ENCODE measurements around the gene MED7. TPM values are rescaled to one million over a fixed set of nuclear protein-coding genes. Genes with fewer than 3 reads are reported as not detected.

The MED7 gene
- total and polyA plus RNA-seq, 4 donors: 4.1 to 9.2 (median 6.1) TPM

- H3K27me3 ChIP-seq (ENCODE audit: control insufficient read depth in 4 of 4, insufficient read depth in 4 of 4, low read length in 3 of 4): no peaks in the 10 kb centered on the region
- H3K9ac ChIP-seq (ENCODE audit: low read depth in 1 of 2, low read length in 2 of 2): peak within 1 kb of the TSS in 1 of 2 donors; percentile 12
- H3K4me3 ChIP-seq (ENCODE audit: low read depth in 1 of 3, low read length in 3 of 3): peak within 1 kb of the TSS in 1 of 3 donors; percentile 17
- no peaks in the 10 kb centered on the region for H3K9me3 ChIP-seq (ENCODE audit: control insufficient read depth in 4 of 4, low read length in 3 of 4)
- no peaks in the 10 kb centered on the region for H3K36me3 ChIP-seq (ENCODE audit: control insufficient read depth in 4 of 4, insufficient read depth in 3 of 4, low read depth in 1 of 4, low read length in 3 of 4)
- peak within 1 kb of the TSS in 1 of 2 donors; percentile 69 for H3K27ac ChIP-seq (ENCODE audit: low read depth in 1 of 2, low read length in 2 of 2)
- WGBS: 67% methylated on average over 4 of the region's 4 CpGs
- no peak for DNase-seq (ENCODE audit: low spot score)
- no peak for TF ChIP-seq HNF4G (IDR thresholded peaks at IDR 0.05)
- TF ChIP-seq FOXA1 (IDR thresholded peaks at IDR 0.05): no peak
- no peak for TF ChIP-seq NR2F2 (IDR thresholded peaks at IDR 0.05)
- no peak for TF ChIP-seq TAF1 (conservative IDR thresholded peaks at IDR 0.05)
- TF ChIP-seq JUND (IDR thresholded peaks at IDR 0.05): no peak
- TF ChIP-seq REST (IDR thresholded peaks at IDR 0.05): no peak
- no peak for TF ChIP-seq GABPA (IDR thresholded peaks at IDR 0.05 in 1 of 2, conservative IDR thresholded peaks at IDR 0.05 in 1 of 2)
- TF ChIP-seq YY1 (IDR thresholded peaks at IDR 0.05): no peak
- TF ChIP-seq SP1 (IDR thresholded peaks at IDR 0.05): no peak
- TF ChIP-seq HNF4A (conservative IDR thresholded peaks at IDR 0.05): no peak
- no peak for TF ChIP-seq RXRA (IDR thresholded peaks at IDR 0.05)
- H3K4me1 ChIP-seq (ENCODE audit: control insufficient read depth in 4 of 4, insufficient read depth in 4 of 4, low read length in 3 of 4): no peaks in the 10 kb centered on the region
Observed at GRCh38 chr5:157108976-157109375, 33.7 kb downstream of the MED7 start, which contains the start of gene HAVCR2. HAVCR2 (minus strand) TSS chr5:157109044; CDS start chr5:157108983, 61 bp downstream.

GRCh38 chr5:157107508-157107907, 35.2 kb downstream of the MED7 start:
- Histone ChIP-seq H3K27ac (ENCODE audit: low read depth in 1 of 2, low read length in 2 of 2) (peak overlapping the region in 1 of 2 donors; percentile 12), H3K9ac (ENCODE audit: low read depth in 1 of 2, low read length in 2 of 2) (no peak overlapping the region), H3K4me1 (ENCODE audit: control insufficient read depth in 4 of 4, insufficient read depth in 4 of 4, low read length in 3 of 4) (no peaks in the 10 kb centered on the region), H3K27me3 (ENCODE audit: control insufficient read depth in 4 of 4, insufficient read depth in 4 of 4, low read length in 3 of 4) (no peaks in the 10 kb centered on the region), H3K9me3 (ENCODE audit: control insufficient read depth in 4 of 4, low read length in 3 of 4) (no peaks in the 10 kb centered on the region), H3K36me3 (ENCODE audit: control insufficient read depth in 4 of 4, insufficient read depth in 3 of 4, low read depth in 1 of 4, low read length in 3 of 4) (no peaks in the 10 kb centered on the region), H3K4me3 (ENCODE audit: low read depth in 1 of 3, low read length in 3 of 3) (no peak overlapping the region)
- WGBS: 79% methylated on average over 3 of the region's 3 CpGs
- TF ChIP-seq GABPA (IDR thresholded peaks at IDR 0.05 in 1 of 2, conservative IDR thresholded peaks at IDR 0.05 in 1 of 2) (no peak), MAX (IDR thresholded peaks at IDR 0.05) (no peak), FOXA2 (IDR thresholded peaks at IDR 0.05) (no peak), NR2F2 (IDR thresholded peaks at IDR 0.05) (no peak), CTCF (IDR thresholded peaks at IDR 0.05; ENCODE audit: low read depth, low read length, missing input control) (no peak), TAF1 (conservative IDR thresholded peaks at IDR 0.05) (no peak), ATF3 (IDR thresholded peaks at IDR 0.05) (no peak), ZBTB33 (IDR thresholded peaks at IDR 0.05) (no peak), SP1 (IDR thresholded peaks at IDR 0.05) (no peak), REST (IDR thresholded peaks at IDR 0.05) (no peak)
- no peak for DNase-seq (ENCODE audit: low spot score)
